HG02763 (cell line): ENCODE results near the gene YWHAG.
"Not testable (repeated sequence)": the region's sequence is repeated elsewhere in the genome, so short reads cannot be mapped to it uniquely, and the experiment has no call there.

ENCODE experiments used
- ATAC-seq: cut with Tn5 transposase; IDR thresholded peaks from one replicate; pipeline ENCODE4 v1.9.1; 2021; ENCODE audit warnings: mild to moderate bottlenecking, moderate library complexity; ENCODE audit not compliant: unreplicated experiment

YWHAG gene

GRCh38 chr7:76349313-76349885 lies 9.4 kb downstream of the YWHAG start:
- no peak for ATAC-seq

- ATAC-seq = no peak
Measured at GRCh38 chr7:76347710-76348109, 11.1 kb downstream of the YWHAG start.

DNA sequence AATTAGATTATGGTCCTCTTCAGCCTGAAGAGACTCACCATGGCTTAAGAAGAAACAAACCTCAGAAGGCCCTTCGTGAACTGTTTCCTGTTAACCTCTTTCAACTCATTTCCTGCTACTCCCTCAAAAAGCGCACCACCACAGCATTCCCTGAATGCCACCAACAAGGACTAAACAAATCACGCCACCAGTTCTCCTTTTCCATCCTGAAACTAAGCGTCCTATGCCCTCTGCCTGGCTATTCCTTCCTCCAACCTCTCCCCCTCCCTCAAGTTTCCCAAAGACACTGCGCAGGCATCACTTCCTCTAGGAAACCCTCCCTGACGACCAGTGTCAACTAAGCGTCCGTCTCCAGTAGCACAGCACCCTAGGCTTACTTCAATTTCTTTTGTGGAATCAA lies 12.0 kb downstream of the YWHAG start:
- ATAC-seq = no peak

DNA sequence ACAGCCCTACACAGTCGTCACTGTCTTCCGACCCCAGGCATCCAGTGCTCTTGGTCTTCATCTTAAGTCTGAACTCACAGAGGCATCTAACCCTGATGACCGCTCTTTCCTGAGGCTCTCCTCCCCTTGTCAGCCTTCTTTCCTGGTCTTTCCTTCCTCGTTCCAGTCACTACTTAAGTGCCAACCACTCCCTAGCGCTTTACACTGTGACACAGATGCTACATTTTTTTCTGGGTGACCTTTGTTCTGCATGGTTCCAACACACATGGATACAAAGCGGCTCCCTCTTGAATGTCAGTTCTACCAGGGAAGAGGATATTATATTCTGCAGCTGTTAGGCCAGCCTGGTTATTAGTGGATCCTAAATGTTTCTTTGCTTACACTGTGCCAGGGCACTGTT lies 12.7 kb downstream of the YWHAG start:
- ATAC-seq = no peak

DNA sequence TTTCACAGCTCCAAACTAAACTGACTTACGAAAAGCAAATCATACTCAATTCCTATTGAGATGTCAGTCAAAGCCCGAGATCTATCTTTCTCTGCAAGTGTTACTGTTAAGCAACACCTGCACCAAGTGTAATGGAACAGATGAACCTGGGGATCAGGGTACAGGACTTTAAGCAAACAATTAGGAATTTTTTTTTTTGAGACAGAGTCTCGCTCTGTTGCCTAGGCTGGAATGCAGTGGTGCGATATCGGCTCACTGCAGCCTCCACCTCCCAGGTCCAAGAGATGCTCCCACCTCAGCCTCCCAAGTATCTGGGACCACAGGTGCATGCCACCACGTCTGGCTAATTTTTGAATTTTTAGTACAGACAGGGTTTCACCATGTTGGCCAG lies 14.9 kb downstream of the YWHAG start:
- ATAC-seq = no peak

GRCh38 chr7:76343294-76343930 lies 15.4 kb downstream of the YWHAG start:
- ATAC-seq = no peak

DNA sequence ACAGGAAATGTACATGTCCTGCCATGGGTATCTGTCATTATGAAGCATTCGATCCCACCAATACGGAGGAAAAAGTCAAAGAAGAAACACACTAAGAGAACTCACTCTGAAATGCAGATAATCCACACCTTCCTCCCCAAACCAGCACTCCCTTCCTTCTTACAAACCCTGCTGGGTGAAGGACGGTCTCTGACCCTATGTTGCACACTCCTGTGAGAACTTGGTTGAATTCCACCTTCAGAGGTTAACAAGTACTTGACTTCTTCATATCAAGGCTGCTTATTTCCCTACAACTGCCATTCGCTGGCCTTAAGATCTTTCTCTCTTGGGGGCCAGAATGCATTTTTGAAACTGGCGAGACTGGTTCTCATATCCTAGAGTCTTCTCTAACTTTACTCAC lies 16.6 kb downstream of the YWHAG start:
- no peak for ATAC-seq

GRCh38 chr7:76340617-76341131 lies 18.1 kb downstream of the YWHAG start:
- no peak for ATAC-seq

DNA sequence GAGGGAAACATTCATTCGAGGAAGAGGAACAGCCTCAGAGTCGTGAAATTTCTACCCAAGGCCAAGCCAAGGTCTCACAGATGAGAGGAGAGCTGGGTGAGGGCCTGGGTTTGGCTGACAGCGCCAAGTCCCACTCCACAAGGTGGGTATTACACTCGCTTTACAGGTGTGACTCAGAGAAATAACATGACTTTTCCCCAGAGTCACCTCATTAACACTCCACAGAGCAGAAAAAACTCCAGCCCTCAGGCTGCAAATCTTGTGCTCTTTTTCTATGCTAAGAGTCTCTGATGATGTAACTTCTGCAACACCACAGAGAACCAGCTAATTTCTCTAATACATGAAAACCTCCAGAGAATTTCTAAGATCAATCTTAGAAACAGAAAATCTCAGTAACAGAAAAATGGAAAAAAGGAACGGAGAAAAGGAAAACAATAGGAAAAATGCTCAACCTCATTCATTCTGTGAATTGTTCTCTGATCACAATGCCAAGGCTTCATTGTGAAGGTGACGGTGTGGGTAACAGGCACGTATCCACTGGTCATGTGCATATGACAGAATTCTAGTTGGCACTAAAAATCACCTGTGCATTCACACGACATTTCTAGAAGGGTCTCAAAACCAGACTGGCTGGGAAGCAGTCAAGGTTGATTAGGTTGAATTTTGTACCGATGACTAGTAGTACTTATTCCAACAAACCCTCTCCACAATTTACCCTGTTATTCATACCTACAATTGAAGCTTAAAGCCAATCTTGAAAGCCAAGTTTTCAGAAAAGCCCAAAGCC lies 20.3 kb downstream of the YWHAG start:
- ATAC-seq = no peak

GRCh38 chr7:76337147-76337546 lies 21.6 kb downstream of the YWHAG start:
- no peak for ATAC-seq

DNA sequence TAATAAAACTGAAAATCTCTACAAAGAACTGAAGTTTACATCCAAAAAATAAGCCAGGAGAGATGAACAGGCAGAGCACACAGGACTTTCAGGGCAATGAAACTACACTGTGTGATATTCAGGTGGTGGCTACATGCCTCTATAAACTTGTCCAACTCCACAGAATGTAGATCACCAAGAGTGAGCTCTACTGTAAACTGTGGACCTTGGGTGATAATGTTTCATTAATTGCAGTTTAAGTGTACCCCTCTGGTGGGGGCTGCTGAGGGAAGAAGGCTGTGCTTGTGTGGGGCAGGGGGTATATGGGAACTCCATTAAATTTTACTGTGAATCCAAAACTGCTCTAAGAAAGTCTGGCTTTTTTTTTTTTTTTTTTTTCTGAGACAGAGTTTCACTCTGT lies 22.7 kb downstream of the YWHAG start:
- ATAC-seq = no peak

DNA sequence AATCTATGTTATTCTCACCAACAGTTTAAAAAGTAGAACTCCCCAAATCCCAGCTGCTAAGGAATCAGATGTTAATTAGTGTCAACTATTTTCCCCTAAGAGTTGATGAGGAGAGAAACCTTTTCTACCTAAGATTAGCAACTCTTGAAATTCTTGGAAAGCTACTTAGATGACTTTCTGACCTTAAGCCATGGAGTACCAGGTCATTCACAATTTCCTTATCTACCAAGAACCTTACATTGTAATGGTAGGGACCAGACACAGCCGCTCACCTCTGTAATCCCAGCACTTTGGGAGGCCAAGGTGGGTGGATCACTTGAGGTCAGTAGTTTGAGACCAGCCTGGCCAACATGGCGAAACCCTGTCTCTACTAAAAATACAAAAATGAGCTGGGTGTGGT lies 23.4 kb downstream of the YWHAG start:
- not testable (repeated sequence) for ATAC-seq

DNA sequence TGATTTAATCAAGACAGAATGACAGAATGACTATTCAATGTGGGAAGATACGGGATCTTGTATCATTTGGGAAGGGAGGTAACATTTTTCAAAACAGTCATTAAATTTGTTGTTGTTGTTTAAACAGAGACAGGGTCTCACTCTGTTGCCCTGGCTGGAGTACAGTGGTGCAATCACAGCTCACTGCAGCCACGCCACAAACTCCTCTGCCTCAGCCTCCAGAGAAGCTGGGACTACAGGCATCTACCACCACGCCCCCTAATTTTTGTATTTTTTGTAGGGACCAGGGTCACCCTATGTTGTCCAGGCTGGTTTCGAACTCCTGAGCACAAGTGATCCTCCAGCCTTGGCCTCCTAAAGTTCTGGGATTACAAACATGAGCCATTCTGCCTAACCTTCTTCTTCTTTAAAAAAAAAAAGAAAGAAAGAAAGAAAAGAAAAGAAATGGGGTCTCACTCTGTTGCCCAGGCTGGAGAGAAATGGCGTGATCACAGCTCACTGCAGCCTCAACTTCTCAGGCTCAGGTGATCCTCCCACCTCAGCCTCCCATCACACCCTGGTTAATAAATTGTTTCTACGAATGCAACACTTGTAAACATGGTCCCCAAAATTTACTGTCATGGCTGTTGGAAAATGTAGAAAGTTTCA lies 24.3 kb downstream of the YWHAG start:
- no peak for ATAC-seq

DNA sequence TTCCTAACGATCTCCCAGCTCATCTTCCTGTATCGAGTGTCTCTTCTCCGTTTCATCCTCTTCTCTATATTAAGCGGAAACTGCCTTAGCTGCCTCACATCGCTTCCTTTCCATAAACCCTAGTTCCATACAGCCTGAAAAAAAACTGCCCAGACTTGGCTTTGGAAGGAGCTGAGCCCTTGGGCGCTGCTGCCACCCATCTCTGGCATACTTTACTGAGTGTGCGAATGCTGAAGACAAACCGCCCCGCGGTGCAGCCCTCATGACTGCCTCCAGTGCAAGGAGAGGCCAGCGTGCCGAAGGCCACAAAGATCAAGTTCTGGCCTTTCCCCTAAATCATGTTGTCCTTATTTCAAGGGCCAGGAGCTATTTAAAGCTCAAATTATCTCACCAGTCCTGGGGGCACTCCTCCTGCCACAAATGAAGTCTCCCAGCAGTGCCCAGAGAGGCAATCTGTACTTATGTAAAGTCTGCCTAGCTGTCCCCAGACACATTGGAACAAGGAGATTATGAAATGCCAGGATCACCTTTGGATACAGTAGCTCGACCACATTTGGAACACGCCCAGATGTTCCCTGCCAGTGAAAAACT lies 25.2 kb downstream of the YWHAG start:
- no peak for ATAC-seq

DNA sequence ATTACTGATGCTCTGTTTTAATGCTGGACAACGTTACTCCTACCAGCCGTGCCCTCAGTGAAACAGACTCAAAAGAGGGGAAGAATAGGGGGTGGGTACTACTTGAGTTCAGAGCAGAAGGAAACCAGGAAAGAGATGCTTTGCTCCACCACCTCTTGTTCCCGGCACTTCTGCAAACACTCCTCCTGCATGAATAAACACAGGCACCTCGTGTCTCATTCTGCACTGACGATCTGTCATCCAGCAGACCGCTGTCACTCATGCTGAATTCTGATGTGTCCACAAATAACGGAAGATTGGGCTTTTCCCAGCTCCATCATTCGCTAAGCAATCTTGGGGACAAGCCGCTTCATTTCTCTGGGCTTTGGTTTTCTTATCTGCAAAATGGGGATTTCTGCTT lies 26.7 kb downstream of the YWHAG start:
- no peak for ATAC-seq

DNA sequence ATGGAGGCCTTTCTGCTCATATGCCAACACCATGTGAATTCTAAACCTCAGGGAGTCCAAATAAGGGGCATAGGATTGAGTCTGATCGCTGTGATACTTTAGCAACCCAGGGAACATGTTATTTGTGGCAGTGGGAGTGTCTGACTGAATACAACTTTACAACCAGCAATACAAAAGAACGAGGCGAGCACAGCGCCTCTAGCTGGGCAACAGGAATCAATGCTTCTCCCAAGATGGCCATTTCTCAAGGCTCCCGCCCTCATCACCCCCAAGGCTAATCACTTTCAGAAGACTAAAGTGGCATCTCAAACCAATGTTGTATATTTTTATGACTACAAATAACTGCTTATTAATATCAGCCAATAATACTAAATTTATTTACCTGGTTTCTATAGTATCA lies 28.1 kb downstream of the YWHAG start:
- ATAC-seq = no peak

- ATAC-seq = no peak
Measured at GRCh38 chr7:76330261-76330660, 28.5 kb downstream of the YWHAG start.

DNA sequence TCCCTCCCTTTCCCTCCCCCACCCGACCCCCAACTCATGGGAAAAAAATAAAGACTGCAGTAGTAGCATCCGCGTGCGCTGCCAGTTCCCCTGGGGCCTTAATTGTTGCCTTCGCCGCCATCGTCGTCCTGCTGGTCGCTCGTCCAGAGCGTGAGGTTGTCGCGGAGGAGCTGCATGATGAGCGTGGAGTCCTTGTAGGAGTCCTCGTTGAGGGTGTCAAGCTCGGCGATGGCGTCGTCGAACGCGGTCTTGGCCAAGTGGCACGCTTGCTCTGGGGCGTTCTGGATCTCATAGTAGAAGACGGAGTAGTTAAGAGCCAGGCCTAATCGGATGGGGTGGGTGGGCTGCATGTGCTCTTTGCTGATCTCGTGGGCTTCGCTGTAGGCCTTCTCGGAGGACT lies 29.3 kb downstream of the YWHAG start:
- no peak for ATAC-seq

DNA sequence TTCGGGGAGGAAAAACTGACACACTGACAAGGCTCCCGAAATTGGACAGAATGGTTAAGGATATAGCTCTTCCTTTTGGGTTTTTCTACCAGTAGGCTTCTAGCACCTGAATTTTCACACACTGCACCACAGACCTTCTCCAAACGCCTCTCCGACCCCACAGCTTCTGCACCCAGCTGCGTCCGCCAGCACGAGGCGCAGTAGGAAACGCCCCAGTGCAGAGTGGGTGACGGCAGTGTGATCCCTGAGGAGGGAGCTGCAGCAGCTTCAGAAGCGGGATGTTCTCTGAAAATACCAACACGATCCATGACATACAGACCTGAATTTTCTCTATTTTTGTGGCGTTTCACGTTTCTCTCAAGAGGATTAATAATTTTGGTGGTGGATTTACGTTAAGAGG lies 30.4 kb downstream of the YWHAG start:
- ATAC-seq = no peak

- ATAC-seq = no peak
Measured at GRCh38 chr7:76327610-76328009, 31.2 kb downstream of the YWHAG start.

GRCh38 chr7:76326646-76327233 lies 32.1 kb downstream of the YWHAG start:
- no peak for ATAC-seq
